Uterus (tissue), 4 donors: ENCODE data around the gene DCTN4. TPM values are rescaled to one million over a fixed set of nuclear protein-coding genes. Genes with fewer than 3 reads are reported as not detected.

Experiments
- DNase-seq, 2 donors: peaks; one replicate each; pipeline ENCODE4 v3.0.0-alpha.2; 2019 to 2020
- H3K27ac ChIP-seq, 2 donors: fragments of 200-600 bp; sonication (generic); 1 replicate in 1 of 2; 2 replicates in 1 of 2; pipeline ENCODE4 v1.5.1; 2016 to 2018
- H3K27me3 ChIP-seq, 2 donors: fragments of 200-600 bp; sonication (generic); one replicate each; pipeline ENCODE4 v1.5.1; 2018 to 2019; ENCODE audit warnings: control low read depth in 1 of 2
- H3K36me3 ChIP-seq, 2 donors: fragments of 200-600 bp; sonication (generic); one replicate each; pipeline ENCODE4 v1.5.1; 2019; ENCODE audit warnings: control low read depth in 1 of 2
- H3K4me1 ChIP-seq, 2 donors: fragments of 200-600 bp; sonication (generic); one replicate each; pipeline ENCODE4 v1.5.1; 2018 to 2019; ENCODE audit warnings: control low read depth in 1 of 2
- H3K4me3 ChIP-seq, 2 donors: fragments of 200-600 bp; sonication (generic); 1 replicate in 1 of 2; 2 replicates in 1 of 2; pipeline ENCODE4 v1.5.1; 2018 to 2019; ENCODE audit warnings: mild to moderate bottlenecking in 1 of 2
- H3K9me3 ChIP-seq, 2 donors: fragments of 200-600 bp; sonication (generic); one replicate each; pipeline ENCODE4 v1.5.1; 2019; ENCODE audit warnings: control low read depth in 1 of 2
- CTCF ChIP-seq, 4 experiments: fragments of 200-600 bp in 2 of 4; fragments of 450-650 bp in 2 of 4; sonication (generic) in 2 of 4; IDR thresholded peaks; one replicate each; pipeline ENCODE4 v1.5.1; 2016 to 2019; ENCODE audit warnings: antibody characterized with exemption in 4 of 4, mild to moderate bottlenecking in 2 of 4, moderate library complexity in 1 of 4
- POLR2A ChIP-seq, 2 donors: fragments of 450-650 bp; IDR thresholded peaks; one replicate each; pipeline ENCODE4 v1.6.1; 2016; ENCODE audit warnings: antibody characterized with exemption in 2 of 2, mild to moderate bottlenecking in 1 of 2, moderate library complexity in 1 of 2
- intact Hi-C: fragments of 100-400 bp; cut with DNase I; formaldehyde crosslinking; loops from one replicate; pipeline ENCODE4 v1.15.1; 2023; ENCODE audit warnings: low total_unique reads
- total RNA-seq, 4 donors: library from RNA; depleted of rRNA in 3 of 4; stranded (reverse); fragments of >200 nt in 3 of 4; gene quantifications; one replicate each; pipeline versions ENCODE4 v1.1.0 to v1.2.4, GENCODE V29; 2014 to 2023
- donor health status: DM: yes; HTN: yes; CAD: no.

The DCTN4 gene
- total RNA-seq, 4 donors from 2014 or later = 33.3 to 82.7 (median 62.3) TPM

- H3K4me1 ChIP-seq = peaks cover 0 to 4% of the 10 kb centered on the region in 2 donors
- peak overlapping the region; percentile 65 to 66 for H3K27ac ChIP-seq
- H3K9me3 ChIP-seq = no peaks in the 10 kb centered on the region
- no peak overlapping the region for H3K4me3 ChIP-seq
- H3K36me3 ChIP-seq = no peaks in the 10 kb centered on the region
- no peaks in the 10 kb centered on the region for H3K27me3 ChIP-seq
- intact Hi-C loops = no loop called here
- TF ChIP-seq POLR2A (IDR thresholded peaks at IDR 0.05) (no peak), CTCF (IDR thresholded peaks at IDR 0.05) (no peak)
- DNase-seq = peak in 1 of 2 donors; percentile 55
These were observed 84.4 kb downstream of the DCTN4 start for GRCh38 chr5:150674341-150674821.

DNA sequence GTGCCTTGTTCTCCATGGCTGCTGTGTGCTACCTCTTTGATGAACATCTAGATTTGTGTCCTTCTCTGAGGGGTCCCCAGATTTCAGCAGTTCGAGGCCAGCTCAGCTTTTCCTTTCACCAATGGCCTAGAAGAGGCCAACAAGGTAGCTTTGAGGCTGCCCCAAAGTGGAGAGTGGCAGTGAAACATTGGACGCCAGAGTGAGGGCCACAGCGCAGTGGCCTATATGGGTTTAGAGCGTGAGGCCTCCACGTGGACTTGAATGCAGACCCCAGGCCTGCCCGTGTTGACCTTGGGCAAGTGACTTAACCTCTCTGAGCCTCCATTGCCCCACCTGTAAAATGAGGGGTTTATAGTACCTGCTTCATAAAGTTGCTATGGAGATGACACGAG is 85.9 kb downstream of the DCTN4 start:
- Histone ChIP-seq H3K27ac (peak overlapping the region; percentile 65 to 66), H3K27me3 (no peaks in the 10 kb centered on the region), H3K4me1 (peaks cover 0 to 4% of the 10 kb centered on the region in 2 donors), H3K4me3 (no peak overlapping the region), H3K36me3 (no peaks in the 10 kb centered on the region), H3K9me3 (no peaks in the 10 kb centered on the region)
- no peak for TF ChIP-seq POLR2A (IDR thresholded peaks at IDR 0.05)
- TF ChIP-seq CTCF (IDR thresholded peaks at IDR 0.05) = no peak
- intact Hi-C loops = no loop called here
- no peak for DNase-seq

DNA sequence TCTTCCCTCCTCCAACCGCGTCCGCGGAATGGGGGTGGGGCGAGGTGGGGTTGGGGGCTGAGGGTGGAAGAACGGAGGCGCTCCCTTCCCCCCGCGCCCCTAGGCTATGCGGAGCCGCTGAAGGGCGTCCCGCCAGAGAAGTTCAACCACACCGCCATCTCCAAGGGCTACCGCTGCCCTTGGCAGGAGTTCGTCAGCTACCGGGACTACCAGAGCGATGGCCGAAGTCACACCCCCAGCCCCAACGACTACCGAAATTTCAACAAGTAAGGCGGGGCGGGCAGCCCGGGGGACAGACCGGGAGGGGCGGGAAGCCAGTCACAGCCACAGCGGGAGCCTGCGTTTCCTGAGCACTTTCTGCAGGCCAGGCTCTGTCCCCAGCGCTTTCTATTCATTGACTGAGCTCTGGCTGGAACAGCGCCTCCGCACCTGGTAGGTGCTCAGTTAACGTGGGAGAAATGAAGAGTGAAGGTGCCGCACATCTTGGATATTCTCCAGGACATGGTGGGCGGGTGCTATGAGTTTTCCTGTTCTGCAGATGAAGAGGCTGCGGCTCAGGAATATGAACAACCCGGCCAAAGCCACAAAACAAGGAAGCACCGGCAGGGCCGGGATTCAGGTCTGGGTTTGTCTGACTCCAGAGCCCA is 86.5 kb downstream of the DCTN4 start:
- H3K9me3 ChIP-seq = no peaks in the 10 kb centered on the region
- DNase-seq = peak; percentile 50 to 53
- peaks cover 0 to 4% of the 10 kb centered on the region in 2 donors for H3K4me1 ChIP-seq
- TF ChIP-seq CTCF (IDR thresholded peaks at IDR 0.05) (no peak), POLR2A (IDR thresholded peaks at IDR 0.05) (no peak)
- H3K27ac ChIP-seq = peak overlapping the region; percentile 65 to 66
- no peaks in the 10 kb centered on the region for H3K27me3 ChIP-seq
- intact Hi-C loops = no loop called here
- no peaks in the 10 kb centered on the region for H3K36me3 ChIP-seq
- peak overlapping the region; percentile 44 to 46 for H3K4me3 ChIP-seq

GRCh38 chr5:150671509-150672236 is 87.1 kb downstream of the DCTN4 start:
- Histone ChIP-seq H3K36me3 (no peaks in the 10 kb centered on the region), H3K4me1 (peaks cover 0 to 4% of the 10 kb centered on the region in 2 donors), H3K27ac (peak overlapping the region; percentile 33 to 66), H3K9me3 (no peaks in the 10 kb centered on the region), H3K27me3 (no peaks in the 10 kb centered on the region), H3K4me3 (peak overlapping the region; percentile 44 to 46)
- no peak for TF ChIP-seq POLR2A (IDR thresholded peaks at IDR 0.05)
- no peak for TF ChIP-seq CTCF (IDR thresholded peaks at IDR 0.05)
- intact Hi-C loops = no loop called here
- no peak for DNase-seq

GRCh38 chr5:150670948-150671310 is 87.9 kb downstream of the DCTN4 start:
- H3K9me3 ChIP-seq = no peaks in the 10 kb centered on the region
- intact Hi-C loops = no loop called here
- no peaks in the 10 kb centered on the region for H3K36me3 ChIP-seq
- no peaks in the 10 kb centered on the region for H3K27me3 ChIP-seq
- TF ChIP-seq POLR2A (IDR thresholded peaks at IDR 0.05) = no peak
- TF ChIP-seq CTCF (IDR thresholded peaks at IDR 0.05) = no peak
- peaks cover 0 to 4% of the 10 kb centered on the region in 2 donors for H3K4me1 ChIP-seq
- no peak overlapping the region for H3K27ac ChIP-seq
- H3K4me3 ChIP-seq = no peak overlapping the region
- DNase-seq = no peak
